A549 (cell line): ENCODE data around the gene EYA3. TPM values are rescaled to one million over a fixed set of nuclear protein-coding genes. Genes with fewer than 3 reads are reported as not detected.
"Not testable (repeated sequence)": the region's sequence is repeated elsewhere in the genome, so short reads cannot be mapped to it uniquely, and the experiment has no call there.

ENCODE experiments used
- ATAC-seq, 2 experiments: fragments of 200-7000 bp in 1 of 2; fragments of >200 bp in 1 of 2; cut with Nextera tagmentation in 1 of 2; cut with Tn5 transposase in 1 of 2; 3 replicates each; pipeline versions ENCODE4 v1.8.0 to v1.9.1; 2018 to 2020; ENCODE audit warnings: mild to moderate bottlenecking in 1 of 2, moderate library complexity in 1 of 2
- CTCF ChIA-PET: fragments of 300-600 bp; sonication (Branson Sonifier 250); formaldehyde crosslinking; extraction: SDS; loops from one replicate; lab custom pipeline; 2021; ENCODE audit warnings: antibody characterized with exemption, inconsistent platforms; lab: Yijun Ruan, JAX
- POLR2A ChIA-PET: fragments of 350-600 bp; formaldehyde crosslinking; extraction: SDS; loops from one replicate; lab custom pipeline; 2021; ENCODE audit warnings: antibody characterized with exemption, inconsistent platforms; lab: Yijun Ruan, JAX
- DNase-seq, 2 experiments: peaks; one replicate each; pipeline versions ENCODE4 v3.0.0 to v3.0.0-alpha.2; 2011 to 2016; ENCODE audit warnings: low read depth in 1 of 2, low spot score in 1 of 2
- FAIRE-seq: peaks from 2 replicates; lab custom pipeline; 2011; peaks lifted over from hg19 to GRCh38; lab: Jason Lieb, UNC
- H3K27ac ChIP-seq, 2 experiments: fragments of >200 bp; sonication (Bioruptor Twin); formaldehyde crosslinking; 3 replicates each; pipeline ENCODE4 v1.5.1; 2016 to 2017
- H3K4me1 ChIP-seq: fragments of >200 bp; sonication (Bioruptor Twin); formaldehyde crosslinking; 3 replicates; pipeline ENCODE4 v1.6.1; 2016
- H3K4me2 ChIP-seq: fragments of >200 bp; sonication (Bioruptor Twin); formaldehyde crosslinking; 3 replicates; pipeline ENCODE4 v1.6.1; 2016
- H3K4me3 ChIP-seq: fragments of >200 bp; sonication (Bioruptor Twin); formaldehyde crosslinking; 3 replicates; pipeline ENCODE4 v1.5.1; 2016
- H3K9me3 ChIP-seq: fragments of >200 bp; sonication (Bioruptor Twin); formaldehyde crosslinking; 3 replicates; pipeline ENCODE4 v1.6.1; 2016
- CBX8 ChIP-seq: fragments of 200-600 bp; sonication (generic); IDR thresholded peaks from 2 replicates; pipeline ENCODE4 v1.6.1; 2016
- CHD2 ChIP-seq: fragments of 150-350 bp; IDR thresholded peaks from 2 replicates; pipeline ENCODE4 v1.6.1; 2014; ENCODE audit warnings: low read length; ENCODE audit not compliant: partially characterized antibody
- CHD4 ChIP-seq: fragments of 200-600 bp; sonication (generic); IDR thresholded peaks from 2 replicates; pipeline ENCODE4 v1.6.1; 2016; ENCODE audit warnings: antibody characterized with exemption, mild to moderate bottlenecking, borderline replicate concordance
- ESRRA ChIP-seq: fragments of 150-350 bp; IDR thresholded peaks from 2 replicates; pipeline ENCODE4 v1.6.1; 2014; ENCODE audit warnings: mild to moderate bottlenecking, low read length, borderline replicate concordance
- FOSB ChIP-seq: fragments of 250-450 bp; sonication (Bioruptor Pico); IDR thresholded peaks from 2 replicates; pipeline ENCODE4 v1.5.0; 2020; ENCODE audit warnings: mild to moderate bottlenecking, moderate library complexity
- HEYL ChIP-seq: fragments of 250-450 bp; sonication (Bioruptor Pico); IDR thresholded peaks from 2 replicates; pipeline ENCODE4 v1.8.0; 2021; ENCODE audit warnings: mild to moderate bottlenecking, moderate library complexity
- HOXB13 ChIP-seq: fragments of 250-450 bp; sonication (Bioruptor Pico); IDR thresholded peaks from 2 replicates; pipeline ENCODE4 v1.5.0; 2020; ENCODE audit warnings: low read depth, mild to moderate bottlenecking, moderate library complexity
- JUN ChIP-seq, 2 experiments: fragments of >200 bp; sonication (Bioruptor Twin); formaldehyde crosslinking; IDR thresholded peaks; 2 replicates in 1 of 2; 3 replicates in 1 of 2; pipeline ENCODE4 v1.6.1; 2016 to 2017
- JUNB ChIP-seq: fragments of >200 bp; sonication (Bioruptor Twin); formaldehyde crosslinking; IDR thresholded peaks from 2 replicates; pipeline ENCODE4 v1.6.1; 2016
- KDM1A ChIP-seq: fragments of 200-600 bp; sonication (generic); IDR thresholded peaks from 2 replicates; pipeline ENCODE4 v1.6.1; 2016; ENCODE audit warnings: low read depth, mild to moderate bottlenecking
- MAFK ChIP-seq: fragments of 450-650 bp; IDR thresholded peaks from 2 replicates; pipeline ENCODE4 v1.6.1; 2014; ENCODE audit not compliant: partially characterized antibody
- NFE2L2 ChIP-seq: fragments of 150-350 bp; conservative IDR thresholded peaks from 2 replicates; pipeline ENCODE4 v1.6.1; 2014; ENCODE audit warnings: low read length
- PHF8 ChIP-seq: fragments of 200-600 bp; sonication (generic); IDR thresholded peaks from 2 replicates; pipeline ENCODE4 v1.6.1; 2016; ENCODE audit warnings: low read depth, mild to moderate bottlenecking, antibody characterized with exemption, moderate library complexity, borderline replicate concordance
- POLR2A ChIP-seq: IDR thresholded peaks from 2 replicates; pipeline ENCODE4 v1.6.1; 2012; ENCODE audit warnings: mild to moderate bottlenecking, low read length
- POLR2AphosphoS2 ChIP-seq: conservative IDR thresholded peaks from 2 replicates; pipeline ENCODE4 v1.6.1; 2012; ENCODE audit warnings: low read length, improper control_type of control experiment, inconsistent platforms
- RAD21 ChIP-seq, 2 experiments: fragments of >200 bp in 1 of 2; sonication (Bioruptor Twin) in 1 of 2; formaldehyde crosslinking in 1 of 2; IDR thresholded peaks in 1 of 2; conservative IDR thresholded peaks in 1 of 2; 2 replicates in 1 of 2; 3 replicates in 1 of 2; pipeline ENCODE4 v1.6.1; 2012 to 2018; ENCODE audit warnings: inconsistent platforms in 1 of 2
- RNF2 ChIP-seq: fragments of 200-600 bp; sonication (generic); IDR thresholded peaks from 2 replicates; pipeline ENCODE4 v1.6.1; 2016; ENCODE audit warnings: low read depth, mild to moderate bottlenecking, antibody characterized with exemption, moderate library complexity, borderline replicate concordance
- ZFP36 ChIP-seq: fragments of 450-650 bp; IDR thresholded peaks from 2 replicates; pipeline ENCODE4 v1.6.1; 2014; ENCODE audit warnings: borderline replicate concordance; ENCODE audit not compliant: partially characterized antibody
- WGBS: methylation state at CpG from one replicate; pipeline ENCODE4 v1.1.6; 2017; ENCODE audit errors: missing lambda C conversion rate; 5-methylcytosine and 5-hydroxymethylcytosine counted together
- polyA plus RNA-seq, 4 experiments: library from polyadenylated mRNA; depleted of rRNA in 3 of 4; stranded (reverse); fragments of >200 nt; fragmentation: RNase III in 1 of 4; extraction: RNeasy Plus Mini Kit Qiagen cat#74134 plus additional on column Dnase treatment in 1 of 4; gene quantifications; 2 replicates in 3 of 4; 3 replicates in 1 of 4; pipeline ENCODE4 v1.2.3, GENCODE V29; 2011 to 2017
- TF ChIP-seq, protein P1 (sequence below): fragments of >200 bp; sonication (Bioruptor Twin); formaldehyde crosslinking; IDR thresholded peaks from 3 replicates; pipeline ENCODE4 v1.6.1; 2016
- TF ChIP-seq, protein P2 (sequence below): fragments of 200-600 bp; sonication (generic); IDR thresholded peaks from 2 replicates; pipeline ENCODE4 v1.6.1; 2016; ENCODE audit warnings: antibody characterized with exemption, mild to moderate bottlenecking, moderate library complexity
- TF ChIP-seq, protein P3 (sequence below): fragments of 450-650 bp; IDR thresholded peaks from 2 replicates; pipeline ENCODE4 v1.6.1; 2014; ENCODE audit warnings: antibody characterized with exemption
- TF ChIP-seq, protein P4 (sequence below): fragments of 250-450 bp; sonication (Bioruptor Pico); IDR thresholded peaks from 2 replicates; pipeline ENCODE4 v1.5.0; 2020; ENCODE audit warnings: low read depth, mild to moderate bottlenecking, moderate library complexity
- TF ChIP-seq, protein P5 (sequence below): fragments of >200 bp; sonication (Bioruptor Twin); formaldehyde crosslinking; IDR thresholded peaks from 2 replicates; pipeline ENCODE4 v1.6.1; 2016
- TF ChIP-seq, protein P6 (sequence below): IDR thresholded peaks from 2 replicates; pipeline ENCODE4 v1.6.1; 2012

EYA3 gene
- polyA plus RNA-seq, 2 of the 4 experiments (the other 2 are of a cell fraction): 5.7 to 9.3 TPM

DNA sequence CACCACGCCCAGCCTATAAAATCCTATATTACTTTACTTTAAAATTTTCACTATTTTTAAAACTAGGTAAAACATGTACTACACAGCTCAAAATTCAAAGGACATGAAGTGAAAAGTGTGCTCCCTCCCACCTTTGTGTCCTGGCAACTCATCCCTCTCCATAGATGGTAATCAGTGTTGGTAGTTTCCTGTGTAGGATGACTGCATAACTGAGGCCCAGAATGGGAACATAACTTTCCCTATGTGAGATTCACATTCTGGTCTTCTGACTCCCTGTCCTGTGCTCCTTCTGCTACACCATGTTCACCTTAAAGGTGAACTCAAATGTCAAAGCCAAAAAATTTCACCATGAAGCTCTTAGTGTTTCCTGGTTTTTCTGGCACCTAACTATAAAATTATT, 89.4 kb downstream of the EYA3 start:
- Histone ChIP-seq H3K4me1 (no peaks in the 10 kb centered on the region), H3K4me2 (no peak overlapping the region), H3K9me3 (no peaks in the 10 kb centered on the region), H3K4me3 (no peak overlapping the region), H3K27ac (no peak overlapping the region)
- no peak for ATAC-seq
- no peak for FAIRE-seq
- CTCF ChIA-PET: interaction anchor here (1.1 to 2.1 kb wide), 3 partner anchors 11 to 210 kb away, joined by 3 to 5 read pairs (median 4); no protein-coding TSS in a partner anchor
- DNase-seq: no peak
- whole genome bisulfite sequencing: 86% methylated on average over 1 of the region's 1 CpG
- POLR2A ChIA-PET: no interaction called here
- TF ChIP-seq KDM1A (no peak), NFE2L2 (no peak), CHD4 (no peak), CBX8 (no peak), POLR2A (no peak), POLR2AphosphoS2 (no peak), HEYL (CRISPR knock-in tag) (no peak), ZFP36 (no peak), ESRRA (no peak)
- TF ChIP-seq, protein P1, sequence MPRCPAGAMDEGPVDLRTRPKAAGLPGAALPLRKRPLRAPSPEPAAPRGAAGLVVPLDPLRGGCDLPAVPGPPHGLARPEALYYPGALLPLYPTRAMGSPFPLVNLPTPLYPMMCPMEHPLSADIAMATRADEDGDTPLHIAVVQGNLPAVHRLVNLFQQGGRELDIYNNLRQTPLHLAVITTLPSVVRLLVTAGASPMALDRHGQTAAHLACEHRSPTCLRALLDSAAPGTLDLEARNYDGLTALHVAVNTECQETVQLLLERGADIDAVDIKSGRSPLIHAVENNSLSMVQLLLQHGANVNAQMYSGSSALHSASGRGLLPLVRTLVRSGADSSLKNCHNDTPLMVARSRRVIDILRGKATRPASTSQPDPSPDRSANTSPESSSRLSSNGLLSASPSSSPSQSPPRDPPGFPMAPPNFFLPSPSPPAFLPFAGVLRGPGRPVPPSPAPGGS: no peak
- TF ChIP-seq, protein P2, sequence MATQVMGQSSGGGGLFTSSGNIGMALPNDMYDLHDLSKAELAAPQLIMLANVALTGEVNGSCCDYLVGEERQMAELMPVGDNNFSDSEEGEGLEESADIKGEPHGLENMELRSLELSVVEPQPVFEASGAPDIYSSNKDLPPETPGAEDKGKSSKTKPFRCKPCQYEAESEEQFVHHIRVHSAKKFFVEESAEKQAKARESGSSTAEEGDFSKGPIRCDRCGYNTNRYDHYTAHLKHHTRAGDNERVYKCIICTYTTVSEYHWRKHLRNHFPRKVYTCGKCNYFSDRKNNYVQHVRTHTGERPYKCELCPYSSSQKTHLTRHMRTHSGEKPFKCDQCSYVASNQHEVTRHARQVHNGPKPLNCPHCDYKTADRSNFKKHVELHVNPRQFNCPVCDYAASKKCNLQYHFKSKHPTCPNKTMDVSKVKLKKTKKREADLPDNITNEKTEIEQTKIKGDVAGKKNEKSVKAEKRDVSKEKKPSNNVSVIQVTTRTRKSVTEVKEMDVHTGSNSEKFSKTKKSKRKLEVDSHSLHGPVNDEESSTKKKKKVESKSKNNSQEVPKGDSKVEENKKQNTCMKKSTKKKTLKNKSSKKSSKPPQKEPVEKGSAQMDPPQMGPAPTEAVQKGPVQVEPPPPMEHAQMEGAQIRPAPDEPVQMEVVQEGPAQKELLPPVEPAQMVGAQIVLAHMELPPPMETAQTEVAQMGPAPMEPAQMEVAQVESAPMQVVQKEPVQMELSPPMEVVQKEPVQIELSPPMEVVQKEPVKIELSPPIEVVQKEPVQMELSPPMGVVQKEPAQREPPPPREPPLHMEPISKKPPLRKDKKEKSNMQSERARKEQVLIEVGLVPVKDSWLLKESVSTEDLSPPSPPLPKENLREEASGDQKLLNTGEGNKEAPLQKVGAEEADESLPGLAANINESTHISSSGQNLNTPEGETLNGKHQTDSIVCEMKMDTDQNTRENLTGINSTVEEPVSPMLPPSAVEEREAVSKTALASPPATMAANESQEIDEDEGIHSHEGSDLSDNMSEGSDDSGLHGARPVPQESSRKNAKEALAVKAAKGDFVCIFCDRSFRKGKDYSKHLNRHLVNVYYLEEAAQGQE: no peak

DNA sequence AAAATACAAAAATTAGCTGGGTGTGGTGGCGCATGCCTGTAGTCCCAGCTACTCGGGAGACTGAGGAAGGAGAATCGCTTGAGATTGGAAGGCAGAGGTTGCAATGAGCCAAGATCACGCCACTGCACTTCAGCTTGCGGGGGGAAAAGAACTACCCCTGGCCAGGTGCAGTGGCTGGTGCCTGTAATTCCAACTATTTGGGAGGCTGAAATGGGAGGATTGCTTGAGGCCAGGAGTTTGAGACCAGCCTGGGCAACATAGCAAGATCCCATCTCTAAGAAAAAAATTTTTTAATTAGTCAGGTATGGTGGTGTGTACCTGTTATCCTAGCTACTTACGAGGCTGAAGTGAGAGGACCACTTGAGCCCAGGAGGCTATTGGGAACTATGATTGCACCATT, 93.9 kb downstream of the EYA3 start:
- not testable (repeated sequence) for H3K9me3 ChIP-seq, ATAC-seq, H3K4me2 ChIP-seq, FAIRE-seq, H3K4me1 ChIP-seq, H3K4me3 ChIP-seq, H3K27ac ChIP-seq, DNase-seq
- CTCF ChIA-PET: interaction anchor here (1.7 kb wide), 1 partner anchor 15 kb away, joined by 5 read pairs; no protein-coding TSS in a partner anchor
- WGBS: 92% methylated on average over 6 of the region's 6 CpGs
- POLR2A ChIA-PET: interaction anchor here (0.6 kb wide), 1 partner anchor 9 kb away, joined by 3 read pairs; no protein-coding TSS in a partner anchor

DNA sequence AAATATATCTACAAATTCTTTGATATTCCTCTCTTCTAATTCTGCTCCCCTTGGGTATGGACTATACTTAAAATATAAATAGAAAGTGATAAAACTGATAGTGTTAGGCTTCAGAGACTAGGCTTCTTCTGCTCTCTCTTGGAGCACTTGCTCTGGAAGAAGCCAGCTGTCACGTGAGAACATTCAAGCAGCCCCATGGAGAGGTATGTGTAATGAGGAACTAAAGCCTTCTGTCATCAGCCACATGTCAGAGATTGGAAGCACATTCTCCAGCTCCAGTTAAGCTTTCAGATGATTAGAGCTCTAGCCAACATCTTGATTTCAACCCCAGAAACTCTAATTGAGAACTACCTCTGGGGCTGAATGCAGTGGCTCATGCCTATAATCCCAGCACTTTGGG, 94.3 kb downstream of the EYA3 start:
- FAIRE-seq (no peak), DNase-seq (no peak), ATAC-seq (no peak)
- Histone ChIP-seq H3K4me2 (no peak overlapping the region), H3K9me3 (no peaks in the 10 kb centered on the region), H3K4me1 (no peaks in the 10 kb centered on the region), H3K27ac (no peak overlapping the region), H3K4me3 (no peak overlapping the region)
- TF ChIP-seq, protein P3, sequence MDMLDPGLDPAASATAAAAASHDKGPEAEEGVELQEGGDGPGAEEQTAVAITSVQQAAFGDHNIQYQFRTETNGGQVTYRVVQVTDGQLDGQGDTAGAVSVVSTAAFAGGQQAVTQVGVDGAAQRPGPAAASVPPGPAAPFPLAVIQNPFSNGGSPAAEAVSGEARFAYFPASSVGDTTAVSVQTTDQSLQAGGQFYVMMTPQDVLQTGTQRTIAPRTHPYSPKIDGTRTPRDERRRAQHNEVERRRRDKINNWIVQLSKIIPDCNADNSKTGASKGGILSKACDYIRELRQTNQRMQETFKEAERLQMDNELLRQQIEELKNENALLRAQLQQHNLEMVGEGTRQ: no peak
- TF ChIP-seq HEYL (CRISPR knock-in tag): no peak
- TF ChIP-seq RAD21 (conservative IDR thresholded peaks at IDR 0.05 in 1 of 2, IDR thresholded peaks at IDR 0.05 in 1 of 2): no peak
- ChIA-PET CTCF (interaction anchor here (1.7 to 1.9 kb wide), 2 partner anchors 14 to 15 kb away, joined by 5 read pairs; no protein-coding TSS in a partner anchor), POLR2A (interaction anchor here (0.6 kb wide), 1 partner anchor 8 kb away, joined by 3 read pairs; no protein-coding TSS in a partner anchor)
- WGBS: 88% methylated on average over 1 of the region's 1 CpG

DNA sequence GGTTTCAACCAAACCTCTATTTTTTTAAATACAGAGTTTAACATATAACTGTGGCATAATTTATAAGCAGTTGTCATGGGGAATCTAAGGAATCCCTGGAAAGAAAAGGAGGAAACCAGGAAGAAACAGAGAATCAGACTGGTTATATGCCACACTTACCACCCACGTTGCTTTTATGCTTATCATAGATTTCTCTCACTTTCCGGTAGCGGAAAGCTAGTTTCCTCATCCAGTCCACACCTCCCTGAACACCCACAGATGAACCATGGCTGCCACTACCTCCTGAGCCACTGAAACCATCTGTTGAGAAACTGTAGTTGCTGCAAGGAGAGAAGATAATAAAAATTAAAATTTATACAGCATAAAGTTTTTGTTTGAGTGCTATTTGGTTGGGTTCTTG, 95.2 kb downstream of the EYA3 start:
- Histone ChIP-seq H3K9me3 (no peaks in the 10 kb centered on the region), H3K4me3 (no peak overlapping the region), H3K4me1 (no peaks in the 10 kb centered on the region), H3K4me2 (no peak overlapping the region), H3K27ac (no peak overlapping the region)
- FAIRE-seq (no peak), ATAC-seq (no peak), DNase-seq (no peak)
- CTCF ChIA-PET: interaction anchor here (0.6 to 1.9 kb wide), 3 partner anchors 9 to 13 kb away, joined by 3 to 5 read pairs (median 3); no protein-coding TSS in a partner anchor
- POLR2A ChIA-PET: no interaction called here
- 93% methylated on average over 3 of the region's 3 CpGs for WGBS
- TF ChIP-seq, protein P4, sequence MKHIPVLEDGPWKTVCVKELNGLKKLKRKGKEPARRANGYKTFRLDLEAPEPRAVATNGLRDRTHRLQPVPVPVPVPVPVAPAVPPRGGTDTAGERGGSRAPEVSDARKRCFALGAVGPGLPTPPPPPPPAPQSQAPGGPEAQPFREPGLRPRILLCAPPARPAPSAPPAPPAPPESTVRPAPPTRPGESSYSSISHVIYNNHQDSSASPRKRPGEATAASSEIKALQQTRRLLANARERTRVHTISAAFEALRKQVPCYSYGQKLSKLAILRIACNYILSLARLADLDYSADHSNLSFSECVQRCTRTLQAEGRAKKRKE: no peak
- TF ChIP-seq JUN (IDR thresholded peaks at IDR 0.05) (no peak), PHF8 (no peak), POLR2A (no peak), FOSB (CRISPR knock-in tag) (no peak), JUNB (no peak), CHD2 (no peak), HEYL (CRISPR knock-in tag) (no peak), MAFK (no peak), RNF2 (no peak), HOXB13 (CRISPR knock-in tag) (no peak)
- TF ChIP-seq, protein P5, sequence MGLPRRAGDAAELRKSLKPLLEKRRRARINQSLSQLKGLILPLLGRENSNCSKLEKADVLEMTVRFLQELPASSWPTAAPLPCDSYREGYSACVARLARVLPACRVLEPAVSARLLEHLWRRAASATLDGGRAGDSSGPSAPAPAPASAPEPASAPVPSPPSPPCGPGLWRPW: no peak
- TF ChIP-seq, protein P6, sequence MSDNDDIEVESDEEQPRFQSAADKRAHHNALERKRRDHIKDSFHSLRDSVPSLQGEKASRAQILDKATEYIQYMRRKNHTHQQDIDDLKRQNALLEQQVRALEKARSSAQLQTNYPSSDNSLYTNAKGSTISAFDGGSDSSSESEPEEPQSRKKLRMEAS: no peak
